Measurements from ENCODE around the gene ELL2. TPM values are rescaled to one million over a fixed set of nuclear protein-coding genes. Genes with fewer than 3 reads are reported as not detected.

The ELL2 gene
- total and polyA plus RNA-seq, 2 of the 13 experiments (the other 11 are each of a cell fraction or from before 2014, with no cell fraction given), result 78.9 to 97.1 TPM

GRCh38 chr5:95842854-95843544 is 118.7 kb downstream of the ELL2 start (continued):
- no peak for TF ChIP-seq FUBP1 (CRISPR knock-in tag; IDR thresholded peaks at IDR 0.05; ENCODE audit: borderline replicate concordance)
- no peak for TF ChIP-seq CENPBD1 (CRISPR knock-in tag; IDR thresholded peaks at IDR 0.05; ENCODE audit: borderline replicate concordance, low read depth)
- no peak for TF ChIP-seq TCF12 (IDR thresholded peaks at IDR 0.05)
- TF ChIP-seq TCF12 (CRISPR knock-in tag; IDR thresholded peaks at IDR 0.05), result no peak
- TF ChIP-seq KDM2A (CRISPR knock-in tag; IDR thresholded peaks at IDR 0.05; ENCODE audit: borderline replicate concordance, low read depth), result peak; percentile 40; the same call in 1 of the 2 replicates
- no peak for TF ChIP-seq TFDP2 (CRISPR knock-in tag; IDR thresholded peaks at IDR 0.05)
- no peak for TF ChIP-seq CREBL2 (CRISPR knock-in tag; IDR thresholded peaks at IDR 0.05; ENCODE audit: borderline replicate concordance)
- no peak for TF ChIP-seq CHCHD3 (CRISPR knock-in tag; IDR thresholded peaks at IDR 0.05)
- no peak for TF ChIP-seq MTF1 (CRISPR knock-in tag; IDR thresholded peaks at IDR 0.05)
- no peak for TF ChIP-seq KMT2B (CRISPR knock-in tag; IDR thresholded peaks at IDR 0.05)
- TF ChIP-seq ZNF18 (CRISPR knock-in tag; IDR thresholded peaks at IDR 0.05; ENCODE audit: insufficient replicate concordance), result no peak
- no peak for TF ChIP-seq ZNF253 (CRISPR knock-in tag; IDR thresholded peaks at IDR 0.05; ENCODE audit: borderline replicate concordance)
- no peak for TF ChIP-seq ZNF503 (CRISPR knock-in tag; IDR thresholded peaks at IDR 0.05)
- TF ChIP-seq NCOR1 (IDR thresholded peaks at IDR 0.05; ENCODE audit: borderline replicate concordance, low read length), result no peak
- no peak for TF ChIP-seq SP4 (CRISPR knock-in tag; IDR thresholded peaks at IDR 0.05)
- 0 out of 2 replicates have a peak, but pooled peaks have one; percentile 36 for TF ChIP-seq FOXO1 (CRISPR knock-in tag; IDR thresholded peaks at IDR 0.05)
- no peak for TF ChIP-seq PBX3 (CRISPR knock-in tag; IDR thresholded peaks at IDR 0.05; ENCODE audit: borderline replicate concordance)
- TF ChIP-seq IKZF1 (IDR thresholded peaks at IDR 0.05), result no peak
- TF ChIP-seq ZNF235 (CRISPR knock-in tag; IDR thresholded peaks at IDR 0.05; ENCODE audit: borderline replicate concordance), result no peak
- no peak for TF ChIP-seq ZNF75D (CRISPR knock-in tag; IDR thresholded peaks at IDR 0.05; ENCODE audit: borderline replicate concordance)
- no peak for TF ChIP-seq TCF7L2 (IDR thresholded peaks at IDR 0.05; ENCODE audit: low read depth, low read length)

Measured in HepG2 (cell line).